Right lobe of liver (tissue), 6 donors: ENCODE data around the gene TMEM14B. TPM values are rescaled to one million over a fixed set of nuclear protein-coding genes. Genes with fewer than 3 reads are reported as not detected.

Source experiments
- ATAC-seq, 4 donors: fragments of 200-7000 bp; cut with Tn5 transposase; one replicate each; pipeline ENCODE4 v1.9.1; 2020; ENCODE audit warnings: mild to moderate bottlenecking in 4 of 4, moderate library complexity in 4 of 4
- DNase-seq, 3 donors: peaks; one replicate each; pipeline ENCODE4 v3.0.0-alpha.2; 2020
- H3K27ac ChIP-seq, 3 donors: fragments of 200-600 bp; one replicate each; pipeline ENCODE4 v1.8.0; 2022
- H3K27me3 ChIP-seq, 2 donors: fragments of 200-600 bp; one replicate each; pipeline ENCODE4 v1.8.0; 2022
- H3K36me3 ChIP-seq, 4 donors: fragments of 200-600 bp; sonication (generic) in 1 of 4; one replicate each; pipeline versions ENCODE4 v1.5.1 to v1.8.0; 2017 to 2022; ENCODE audit warnings: control low read depth in 1 of 4
- H3K4me1 ChIP-seq, 4 donors: fragments of 200-600 bp; sonication (generic) in 1 of 4; one replicate each; pipeline versions ENCODE4 v1.5.1 to v1.8.0; 2017 to 2022; ENCODE audit warnings: control low read depth in 1 of 4
- H3K4me3 ChIP-seq, 3 donors: fragments of 200-600 bp; one replicate each; pipeline ENCODE4 v1.8.0; 2022
- H3K9me3 ChIP-seq, 4 donors: fragments of 200-600 bp; sonication (generic) in 1 of 4; one replicate each; pipeline versions ENCODE4 v1.5.1 to v1.8.0; 2017 to 2022; ENCODE audit warnings: control low read depth in 1 of 4
- POLR2A ChIP-seq: fragments of 450-650 bp; IDR thresholded peaks from one replicate; pipeline ENCODE4 v1.6.1; 2017; ENCODE audit warnings: antibody characterized with exemption, mild to moderate bottlenecking
- WGBS: methylation state at CpG from one replicate; pipeline ENCODE4 v1.1.6; 2018; ENCODE audit warnings: low coverage, low lambda C conversion rate; ENCODE audit not compliant: insufficient coverage; ENCODE audit errors: missing lambda C conversion rate; 5-methylcytosine and 5-hydroxymethylcytosine counted together
- intact Hi-C, 2 donors: fragments of 100-400 bp; cut with DNase I; formaldehyde crosslinking; loops; one replicate each; pipeline versions ENCODE4 v1.11.2 to v1.14.1; 2022
- total RNA-seq, 6 experiments: library from RNA; depleted of rRNA in 2 of 6; stranded (reverse); fragments of >200 nt in 2 of 6; fragmentation: NEBNext Ultra II Directional in 3 of 6; extraction: Animal tissue kit (Norgen Biotek cat#: 25700) in 3 of 6; gene quantifications; one replicate each; pipeline versions ENCODE4 v1.1.0 to v1.2.4, GENCODE V29; 2016 to 2023
- TF ChIP-seq, protein P1 (sequence below), 4 donors: fragments of 200-600 bp in 3 of 4; fragments of 450-650 bp in 1 of 4; IDR thresholded peaks; one replicate each; pipeline versions ENCODE4 v1.5.1 to v1.8.0; 2016 to 2022; ENCODE audit warnings: antibody characterized with exemption in 4 of 4, mild to moderate bottlenecking in 2 of 4
- donor health status: DM: no; HTN: yes; CAD: no.
- donor health status: DM: no; HTN: no; CAD: no.
- donor health status: DM: no; HTN: no; CAD: no.
- donor health status: DM: no; HTN: yes; CAD: no.
- donor health status: DM: no; HTN: yes; CAD: no.

Gene TMEM14B
- total RNA-seq, 6 experiments from 2014 or later: 32.6 to 49.8 (median 43.5) TPM

DNA sequence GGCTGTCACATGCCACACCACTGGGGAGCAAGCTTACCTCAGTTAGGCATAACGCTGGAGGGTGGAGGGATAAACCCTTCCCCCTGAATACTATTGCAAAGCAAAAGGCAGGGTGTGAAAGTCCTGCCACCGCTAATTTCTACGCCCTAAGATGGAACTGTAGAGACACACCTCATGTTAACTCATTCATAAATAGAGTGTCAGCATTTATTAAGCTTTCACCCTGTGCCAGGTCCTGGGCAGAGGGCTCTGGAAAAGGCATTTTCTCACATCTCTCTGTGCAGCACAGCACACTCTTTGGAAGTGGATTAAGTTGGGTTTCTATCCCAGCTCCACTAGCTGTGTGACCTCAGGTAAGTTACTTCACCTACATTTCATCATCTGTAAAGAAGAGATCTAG lies 21.8 kb downstream of the TMEM14B start:
- Histone ChIP-seq H3K4me1 (no peaks in the 10 kb centered on the region), H3K27me3 (no peaks in the 10 kb centered on the region), H3K4me3 (no peak overlapping the region), H3K36me3 (peaks cover 0 to 4% (median 0%) of the 10 kb centered on the region in 4 donors), H3K27ac (no peak overlapping the region), H3K9me3 (no peaks in the 10 kb centered on the region)
- ATAC-seq (no peak), DNase-seq (no peak)
- 76% methylated on average over 3 of the region's 3 CpGs for WGBS
- TF ChIP-seq, protein P1, sequence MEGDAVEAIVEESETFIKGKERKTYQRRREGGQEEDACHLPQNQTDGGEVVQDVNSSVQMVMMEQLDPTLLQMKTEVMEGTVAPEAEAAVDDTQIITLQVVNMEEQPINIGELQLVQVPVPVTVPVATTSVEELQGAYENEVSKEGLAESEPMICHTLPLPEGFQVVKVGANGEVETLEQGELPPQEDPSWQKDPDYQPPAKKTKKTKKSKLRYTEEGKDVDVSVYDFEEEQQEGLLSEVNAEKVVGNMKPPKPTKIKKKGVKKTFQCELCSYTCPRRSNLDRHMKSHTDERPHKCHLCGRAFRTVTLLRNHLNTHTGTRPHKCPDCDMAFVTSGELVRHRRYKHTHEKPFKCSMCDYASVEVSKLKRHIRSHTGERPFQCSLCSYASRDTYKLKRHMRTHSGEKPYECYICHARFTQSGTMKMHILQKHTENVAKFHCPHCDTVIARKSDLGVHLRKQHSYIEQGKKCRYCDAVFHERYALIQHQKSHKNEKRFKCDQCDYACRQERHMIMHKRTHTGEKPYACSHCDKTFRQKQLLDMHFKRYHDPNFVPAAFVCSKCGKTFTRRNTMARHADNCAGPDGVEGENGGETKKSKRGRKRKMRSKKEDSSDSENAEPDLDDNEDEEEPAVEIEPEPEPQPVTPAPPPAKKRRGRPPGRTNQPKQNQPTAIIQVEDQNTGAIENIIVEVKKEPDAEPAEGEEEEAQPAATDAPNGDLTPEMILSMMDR (IDR thresholded peaks at IDR 0.05): no peak
- TF ChIP-seq POLR2A: no peak
- intact Hi-C loops: no loop called here

DNA sequence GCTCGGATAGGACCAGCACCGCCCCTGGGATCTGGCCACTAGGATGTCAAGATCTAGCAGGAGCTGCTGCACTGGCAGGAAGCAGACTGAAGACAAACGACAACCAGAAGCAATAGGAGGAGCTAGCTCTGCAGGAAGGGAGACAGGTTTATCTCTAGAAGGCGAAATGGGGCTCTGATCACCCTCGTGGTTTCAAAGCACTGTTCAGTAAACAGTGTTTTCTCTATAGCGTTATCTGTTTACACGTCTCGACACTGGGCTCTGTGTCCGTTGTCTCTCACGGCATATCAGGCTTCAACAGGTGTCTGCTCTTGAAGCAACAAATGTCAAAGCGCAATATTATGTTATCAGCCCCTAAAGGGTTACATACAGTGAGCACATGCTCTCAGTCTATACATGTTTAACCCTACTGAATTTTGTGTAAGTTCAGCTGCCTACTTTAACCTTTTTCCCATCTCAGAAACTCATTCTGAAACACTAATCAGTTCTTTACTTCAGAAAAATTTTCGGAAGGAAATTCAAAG lies 23.8 kb downstream of the TMEM14B start:
- TF ChIP-seq, protein P1 (IDR thresholded peaks at IDR 0.05): no peak
- TF ChIP-seq POLR2A: no peak
- Histone ChIP-seq H3K4me3 (no peak overlapping the region), H3K4me1 (no peaks in the 10 kb centered on the region), H3K36me3 (peaks cover 0 to 4% (median 0%) of the 10 kb centered on the region in 4 donors), H3K27ac (no peak overlapping the region), H3K27me3 (no peaks in the 10 kb centered on the region), H3K9me3 (no peaks in the 10 kb centered on the region)
- no peak for DNase-seq
- intact Hi-C loops: no loop called here
- peak in 1 of 4 donors; percentile 43 for ATAC-seq
- 57% methylated on average over 5 of the region's 12 CpGs for WGBS

DNA sequence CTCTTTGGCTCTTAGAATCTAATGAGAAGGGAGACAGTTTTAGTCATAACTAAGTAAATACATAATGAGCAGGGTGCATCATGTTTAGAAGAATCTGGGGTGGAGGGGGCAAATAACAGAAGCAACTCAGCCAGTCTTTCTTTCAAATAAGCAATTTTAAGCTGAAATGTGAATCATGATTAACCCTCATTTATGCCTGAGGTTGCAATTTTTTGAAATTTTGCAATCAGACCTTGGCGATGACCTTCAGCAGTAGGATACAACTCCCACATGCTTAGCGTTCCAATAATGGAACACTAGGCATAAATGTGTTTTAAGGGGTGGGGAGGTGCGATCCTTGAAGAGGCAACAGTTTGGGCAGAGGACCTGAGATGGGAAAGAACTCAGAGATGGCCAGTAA lies 30.6 kb downstream of the TMEM14B start:
- no peaks in the 10 kb centered on the region for H3K4me1 ChIP-seq
- no peaks in the 10 kb centered on the region for H3K27me3 ChIP-seq
- ATAC-seq (no peak), DNase-seq (no peak)
- H3K9me3 ChIP-seq: no peaks in the 10 kb centered on the region
- H3K36me3 ChIP-seq: peaks cover 0 to 2% (median 0%) of the 10 kb centered on the region in 4 donors
- no peak overlapping the region for H3K27ac ChIP-seq
- intact Hi-C loops: no loop called here
- TF ChIP-seq POLR2A: no peak
- 100% methylated on average over 1 of the region's 3 CpGs for WGBS
- no peak overlapping the region for H3K4me3 ChIP-seq

DNA sequence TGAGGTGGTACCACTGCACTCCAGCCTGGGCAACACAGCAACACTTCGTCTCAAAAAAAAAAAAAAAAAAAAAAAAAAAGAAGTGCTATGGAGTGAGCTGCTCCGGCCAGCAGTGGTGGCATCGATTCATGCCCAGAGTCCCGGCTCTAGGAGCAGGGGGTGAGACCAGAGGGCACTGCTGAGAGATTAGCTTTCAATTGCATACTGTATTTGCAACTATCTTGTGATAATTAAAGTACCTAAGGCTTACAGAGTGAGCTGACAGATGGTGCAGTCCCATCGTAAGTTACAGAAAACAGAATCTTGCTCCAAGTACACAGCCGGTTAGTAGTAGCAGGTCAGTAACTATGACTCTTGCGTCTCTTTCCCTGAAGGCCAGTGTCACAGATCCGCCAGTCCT lies 31.5 kb downstream of the TMEM14B start:
- intact Hi-C loops: no loop called here
- H3K9me3 ChIP-seq: no peaks in the 10 kb centered on the region
- no peaks in the 10 kb centered on the region for H3K4me1 ChIP-seq
- WGBS: 96% methylated on average over 7 of the region's 8 CpGs
- ATAC-seq: no peak
- no peak overlapping the region for H3K4me3 ChIP-seq
- H3K36me3 ChIP-seq: no peaks in the 10 kb centered on the region
- H3K27ac ChIP-seq: no peak overlapping the region
- no peak for DNase-seq
- no peak for TF ChIP-seq POLR2A
- TF ChIP-seq, protein P1 (IDR thresholded peaks at IDR 0.05): no peak
- H3K27me3 ChIP-seq: no peaks in the 10 kb centered on the region

DNA sequence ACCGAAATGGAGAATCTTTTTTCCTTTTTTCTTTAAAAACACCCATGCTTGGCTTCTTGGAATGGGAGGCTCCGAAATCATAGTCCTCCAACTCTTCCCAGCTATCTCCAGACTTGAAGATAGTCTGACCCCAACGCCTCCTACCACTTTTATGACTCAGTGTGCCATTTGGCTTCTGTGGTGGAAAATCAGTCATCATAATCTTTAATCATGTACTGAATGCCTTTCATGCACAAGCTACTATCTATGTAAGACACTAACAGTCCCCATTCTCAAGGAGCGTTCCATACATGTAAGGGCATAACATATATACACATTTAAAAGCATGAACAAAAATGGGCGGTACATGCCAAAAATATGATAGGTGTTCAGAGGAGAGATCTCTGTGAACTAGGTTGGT lies 44.1 kb downstream of the TMEM14B start:
- Histone ChIP-seq H3K27me3 (no peaks in the 10 kb centered on the region), H3K36me3 (no peaks in the 10 kb centered on the region), H3K27ac (no peak overlapping the region), H3K4me1 (no peaks in the 10 kb centered on the region), H3K9me3 (no peaks in the 10 kb centered on the region), H3K4me3 (no peak overlapping the region)
- intact Hi-C loops: no loop called here
- TF ChIP-seq, protein P1 (IDR thresholded peaks at IDR 0.05): no peak
- no peak for TF ChIP-seq POLR2A
- ATAC-seq (no peak), DNase-seq (no peak)
- WGBS: 88% methylated on average over 5 of the region's 5 CpGs
